Neural progenitor cell (in vitro differentiated cells): ENCODE results near the gene KIAA2012. TPM values are rescaled to one million over a fixed set of nuclear protein-coding genes. Genes with fewer than 3 reads are reported as not detected.

ENCODE experiments used
- DNase-seq: peaks from one replicate; pipeline ENCODE4 v3.0.0-alpha.2; 2016; ENCODE audit warnings: low spot score
- H2AFZ ChIP-seq: fragments of 200-600 bp; sonication (generic); replicated peaks from 2 replicates; pipeline ENCODE4 v1.6.1; 2016; ENCODE audit warnings: antibody characterized with exemption
- H3F3A ChIP-seq: fragments of 200-600 bp; sonication (generic); 2 replicates; pipeline ENCODE4 v1.6.1; 2016; ENCODE audit warnings: antibody characterized with exemption, low read depth
- H3K27ac ChIP-seq: fragments of 200-600 bp; sonication (generic); 2 replicates; pipeline ENCODE4 v1.5.1; 2016; ENCODE audit warnings: mild to moderate bottlenecking
- H3K27me3 ChIP-seq: fragments of 200-600 bp; sonication (generic); 2 replicates; pipeline ENCODE4 v1.6.1; 2016; ENCODE audit warnings: mild to moderate bottlenecking, moderate library complexity
- H3K36me3 ChIP-seq: fragments of 200-600 bp; sonication (generic); 2 replicates; pipeline ENCODE4 v1.5.1; 2016
- H3K4me1 ChIP-seq: fragments of 200-600 bp; sonication (generic); 2 replicates; pipeline ENCODE4 v1.6.1; 2016; ENCODE audit warnings: mixed run types
- H3K4me2 ChIP-seq: fragments of 200-600 bp; sonication (generic); 2 replicates; pipeline ENCODE4 v1.6.1; 2016
- H3K4me3 ChIP-seq: fragments of 200-600 bp; sonication (generic); 2 replicates; pipeline ENCODE4 v1.5.1; 2016
- H3K79me2 ChIP-seq: fragments of 200-600 bp; sonication (generic); 2 replicates; pipeline ENCODE4 v1.6.1; 2016; ENCODE audit warnings: low read depth
- H3K9ac ChIP-seq: fragments of 200-600 bp; sonication (generic); 2 replicates; pipeline ENCODE4 v1.6.1; 2016
- H3K9me3 ChIP-seq: fragments of 200-600 bp; sonication (generic); 2 replicates; pipeline ENCODE4 v1.5.1; 2016; ENCODE audit warnings: low read depth
- H4K20me1 ChIP-seq: fragments of 200-600 bp; sonication (generic); 2 replicates; pipeline ENCODE4 v1.6.1; 2016; ENCODE audit warnings: low read depth
- H3K27ac Mint-ChIP-seq: 3 replicates; pipeline ENCODE4 v1.8.0; 2021; ENCODE audit warnings: mixed read lengths
- H3K27me3 Mint-ChIP-seq: 2 replicates; pipeline ENCODE4 v1.8.0; 2022; ENCODE audit warnings: low read depth, mild to moderate bottlenecking, inconsistent platforms, moderate library complexity, mixed read lengths; ENCODE audit not compliant: insufficient read depth
- H3K36me3 Mint-ChIP-seq: 3 replicates; pipeline ENCODE4 v1.8.0; 2021; ENCODE audit warnings: mixed read lengths
- H3K4me1 Mint-ChIP-seq: 3 replicates; pipeline ENCODE4 v1.8.0; 2021; ENCODE audit warnings: mixed read lengths
- H3K4me3 Mint-ChIP-seq: 3 replicates; pipeline ENCODE4 v1.8.0; 2021; ENCODE audit warnings: mild to moderate bottlenecking, moderate library complexity, mixed read lengths
- H3K9me3 Mint-ChIP-seq: 3 replicates; pipeline ENCODE4 v1.8.0; 2020; ENCODE audit warnings: mixed read lengths
- EZH2 ChIP-seq: fragments of 200-600 bp; sonication (generic); IDR thresholded peaks from 2 replicates; pipeline ENCODE4 v1.6.1; 2017; ENCODE audit warnings: antibody characterized with exemption, mild to moderate bottlenecking, moderate library complexity
- EZH2phosphoT487 ChIP-seq: fragments of 200-600 bp; sonication (generic); IDR thresholded peaks from 2 replicates; pipeline ENCODE4 v1.6.1; 2017; ENCODE audit warnings: antibody characterized with exemption
- total RNA-seq: library from RNA; depleted of rRNA; stranded (reverse); fragments of >200 nt; gene quantifications from 2 replicates; pipeline ENCODE4 v1.2.3, GENCODE V29; 2015; ENCODE audit warnings: low replicate concordance
- TF ChIP-seq, protein P1 (sequence below): fragments of 200-600 bp; sonication (generic); IDR thresholded peaks from 2 replicates; pipeline ENCODE4 v1.5.1; 2017; ENCODE audit warnings: antibody characterized with exemption, mild to moderate bottlenecking

Gene KIAA2012
- total RNA-seq, 1 donor from 2014 or later: not detected

DNA sequence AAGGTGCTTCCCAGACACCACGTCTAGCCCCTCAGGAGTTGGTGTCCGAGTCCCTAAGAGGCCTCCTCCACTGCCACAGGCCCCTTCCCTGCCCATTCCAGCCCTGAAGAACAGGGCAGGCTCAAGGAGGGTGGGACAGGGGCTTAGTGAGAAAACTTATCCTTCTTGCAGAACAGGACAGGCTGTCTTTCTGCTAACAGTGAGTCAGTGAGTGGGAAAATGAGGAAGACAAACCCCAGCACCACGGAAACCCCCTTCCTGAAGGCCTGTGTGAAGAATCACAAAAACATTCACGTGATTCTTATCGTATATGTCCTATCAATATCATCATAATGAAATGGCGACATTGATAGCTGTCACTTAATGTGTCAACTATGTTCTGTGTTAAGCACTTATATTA, 29.6 kb upstream of the KIAA2012 start:
- Histone ChIP-seq H2AFZ (no peak overlapping the region), H3K4me2 (no peak overlapping the region), H3K4me1 (peaks cover 39% of the 10 kb centered on the region), H3K27ac (no peak overlapping the region), H3K9ac (no peak overlapping the region), H3F3A (peaks cover 37% of the 10 kb centered on the region), H3K27me3 (no peaks in the 10 kb centered on the region), H3K36me3 (no peaks in the 10 kb centered on the region), H4K20me1 (peaks cover 27% of the 10 kb centered on the region), H3K9me3 (no peaks in the 10 kb centered on the region), H3K79me2 (peaks cover 22% of the 10 kb centered on the region), H3K4me3 (no peak overlapping the region)
- Mint-ChIP-seq H3K4me3 (no peak overlapping the region), H3K27me3 (no peaks in the 10 kb centered on the region), H3K9me3 (no peaks in the 10 kb centered on the region), H3K4me1 (peaks cover 48% of the 10 kb centered on the region), H3K36me3 (peaks cover 6% of the 10 kb centered on the region), H3K27ac (no peak overlapping the region)
- TF ChIP-seq, protein P1, sequence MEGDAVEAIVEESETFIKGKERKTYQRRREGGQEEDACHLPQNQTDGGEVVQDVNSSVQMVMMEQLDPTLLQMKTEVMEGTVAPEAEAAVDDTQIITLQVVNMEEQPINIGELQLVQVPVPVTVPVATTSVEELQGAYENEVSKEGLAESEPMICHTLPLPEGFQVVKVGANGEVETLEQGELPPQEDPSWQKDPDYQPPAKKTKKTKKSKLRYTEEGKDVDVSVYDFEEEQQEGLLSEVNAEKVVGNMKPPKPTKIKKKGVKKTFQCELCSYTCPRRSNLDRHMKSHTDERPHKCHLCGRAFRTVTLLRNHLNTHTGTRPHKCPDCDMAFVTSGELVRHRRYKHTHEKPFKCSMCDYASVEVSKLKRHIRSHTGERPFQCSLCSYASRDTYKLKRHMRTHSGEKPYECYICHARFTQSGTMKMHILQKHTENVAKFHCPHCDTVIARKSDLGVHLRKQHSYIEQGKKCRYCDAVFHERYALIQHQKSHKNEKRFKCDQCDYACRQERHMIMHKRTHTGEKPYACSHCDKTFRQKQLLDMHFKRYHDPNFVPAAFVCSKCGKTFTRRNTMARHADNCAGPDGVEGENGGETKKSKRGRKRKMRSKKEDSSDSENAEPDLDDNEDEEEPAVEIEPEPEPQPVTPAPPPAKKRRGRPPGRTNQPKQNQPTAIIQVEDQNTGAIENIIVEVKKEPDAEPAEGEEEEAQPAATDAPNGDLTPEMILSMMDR: no peak
- TF ChIP-seq EZH2 (no peak), EZH2phosphoT487 (no peak)
- no peak for DNase-seq

- Mint-ChIP-seq H3K27me3 (no peaks in the 10 kb centered on the region), H3K36me3 (peaks cover 3% of the 10 kb centered on the region)
These were observed 28.3 kb upstream of the KIAA2012 start for GRCh38 chr2:202044777-202045176.

GRCh38 chr2:202046572-202046971, 26.5 kb upstream of the KIAA2012 start:
- no peak for DNase-seq
- Mint-ChIP-seq H3K36me3 (peaks cover 3% of the 10 kb centered on the region), H3K27me3 (peaks cover 2% of the 10 kb centered on the region), H3K27ac (no peak overlapping the region), H3K4me1 (peaks cover 37% of the 10 kb centered on the region), H3K9me3 (no peaks in the 10 kb centered on the region), H3K4me3 (no peak overlapping the region)
- Histone ChIP-seq H3K27me3 (no peaks in the 10 kb centered on the region), H3K9me3 (no peaks in the 10 kb centered on the region), H3K4me2 (no peak overlapping the region), H3K9ac (no peak overlapping the region), H3K36me3 (no peaks in the 10 kb centered on the region), H2AFZ (no peak overlapping the region), H3K79me2 (no peaks in the 10 kb centered on the region), H3K27ac (no peak overlapping the region), H3K4me3 (no peak overlapping the region), H3K4me1 (peaks cover 39% of the 10 kb centered on the region), H4K20me1 (no peaks in the 10 kb centered on the region), H3F3A (peaks cover 25% of the 10 kb centered on the region)
- TF ChIP-seq EZH2phosphoT487: no peak
- no peak for TF ChIP-seq EZH2
- TF ChIP-seq, protein P1: no peak

More at GRCh38 chr2:202044777-202045176, 28.3 kb upstream of the KIAA2012 start:
- no peak overlapping the region for H3K27ac ChIP-seq
- peaks cover 39% of the 10 kb centered on the region for H3K4me1 Mint-ChIP-seq
- H3K9me3 Mint-ChIP-seq: no peaks in the 10 kb centered on the region
- H3K27me3 ChIP-seq: no peaks in the 10 kb centered on the region
- H3K4me2 ChIP-seq: no peak overlapping the region
- H3K79me2 ChIP-seq: peaks cover 9% of the 10 kb centered on the region
- H3K4me3 ChIP-seq: no peak overlapping the region
- H3F3A ChIP-seq: peaks cover 24% of the 10 kb centered on the region
- H2AFZ ChIP-seq: no peak overlapping the region
- peaks cover 31% of the 10 kb centered on the region for H3K4me1 ChIP-seq
- peaks cover 14% of the 10 kb centered on the region for H4K20me1 ChIP-seq
- H3K9ac ChIP-seq: no peak overlapping the region
- no peak overlapping the region for H3K4me3 Mint-ChIP-seq
- no peaks in the 10 kb centered on the region for H3K9me3 ChIP-seq
- DNase-seq: no peak
- H3K36me3 ChIP-seq: no peaks in the 10 kb centered on the region
- TF ChIP-seq, protein P1: no peak
- no peak for TF ChIP-seq EZH2phosphoT487
- no peak for TF ChIP-seq EZH2
- no peak overlapping the region for H3K27ac Mint-ChIP-seq
